Glutamatergic neuron (in vitro differentiated cells): ENCODE data around the gene GPC6. TPM values are rescaled to one million over a fixed set of nuclear protein-coding genes. Genes with fewer than 3 reads are reported as not detected.

Experiments used
- DNase-seq: peaks from one replicate; pipeline ENCODE4 v3.0.0; 2022
- H3K27ac Mint-ChIP-seq: one replicate; pipeline ENCODE4 v1.8.0; 2020; ENCODE audit warnings: mild to moderate bottlenecking, mixed read lengths, inconsistent platforms; ENCODE audit not compliant: unreplicated experiment
- H3K27me3 Mint-ChIP-seq: one replicate; pipeline ENCODE4 v1.8.0; 2020; ENCODE audit warnings: mild to moderate bottlenecking, moderate library complexity, mixed read lengths, inconsistent platforms; ENCODE audit not compliant: unreplicated experiment
- H3K36me3 Mint-ChIP-seq: one replicate; pipeline ENCODE4 v1.8.0; 2020; ENCODE audit warnings: mild to moderate bottlenecking, mixed read lengths, inconsistent platforms; ENCODE audit not compliant: unreplicated experiment
- H3K4me1 Mint-ChIP-seq: one replicate; pipeline ENCODE4 v1.8.0; 2020; ENCODE audit warnings: mild to moderate bottlenecking, low read depth, mixed read lengths, inconsistent platforms; ENCODE audit not compliant: unreplicated experiment
- H3K4me3 Mint-ChIP-seq: one replicate; pipeline ENCODE4 v1.8.0; 2020; ENCODE audit warnings: mild to moderate bottlenecking, mixed read lengths, inconsistent platforms; ENCODE audit not compliant: unreplicated experiment
- H3K9me3 Mint-ChIP-seq: one replicate; pipeline ENCODE4 v1.8.0; 2020; ENCODE audit warnings: mild to moderate bottlenecking, moderate library complexity, mixed read lengths, inconsistent platforms; ENCODE audit not compliant: unreplicated experiment
- total RNA-seq: library from RNA; stranded (reverse); fragmentation: NEBNext Ultra II Directional; extraction: Animal tissue kit (Norgen Biotek cat#: 25700); gene quantifications from one replicate; pipeline ENCODE4 v1.2.1, GENCODE V29; 2021; ENCODE audit not compliant: unreplicated experiment
- TF ChIP-seq, protein P1 (sequence below): fragments of 200-600 bp; sonication (generic); IDR thresholded peaks from one replicate; pipeline ENCODE4 v1.5.0; 2021; ENCODE audit not compliant: partially characterized antibody, unreplicated experiment

Gene GPC6
- total RNA-seq, 1 donor from 2014 or later: 11.8 TPM

DNA sequence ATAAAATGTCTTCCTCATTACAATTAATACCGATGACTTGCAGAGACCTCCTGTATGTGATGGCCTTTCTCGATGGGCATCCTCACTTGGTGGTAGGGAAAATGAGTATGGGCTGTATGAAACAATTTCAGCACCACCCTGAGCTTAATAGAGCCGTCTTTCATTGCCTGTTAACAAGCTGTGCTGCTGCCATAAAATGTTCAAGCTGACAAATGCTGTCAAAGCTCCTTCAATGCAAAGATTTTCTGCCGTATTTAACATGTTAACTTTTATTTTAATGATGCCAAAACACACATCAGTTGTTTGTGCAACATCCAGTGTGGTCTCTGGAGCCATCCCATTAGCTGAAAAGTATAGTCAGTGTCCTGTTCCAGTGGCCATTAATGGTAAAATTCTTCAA, 110.1 kb downstream of the GPC6 start:
- no peak overlapping the region for H3K4me3 Mint-ChIP-seq
- no peak for DNase-seq
- TF ChIP-seq, protein P1, sequence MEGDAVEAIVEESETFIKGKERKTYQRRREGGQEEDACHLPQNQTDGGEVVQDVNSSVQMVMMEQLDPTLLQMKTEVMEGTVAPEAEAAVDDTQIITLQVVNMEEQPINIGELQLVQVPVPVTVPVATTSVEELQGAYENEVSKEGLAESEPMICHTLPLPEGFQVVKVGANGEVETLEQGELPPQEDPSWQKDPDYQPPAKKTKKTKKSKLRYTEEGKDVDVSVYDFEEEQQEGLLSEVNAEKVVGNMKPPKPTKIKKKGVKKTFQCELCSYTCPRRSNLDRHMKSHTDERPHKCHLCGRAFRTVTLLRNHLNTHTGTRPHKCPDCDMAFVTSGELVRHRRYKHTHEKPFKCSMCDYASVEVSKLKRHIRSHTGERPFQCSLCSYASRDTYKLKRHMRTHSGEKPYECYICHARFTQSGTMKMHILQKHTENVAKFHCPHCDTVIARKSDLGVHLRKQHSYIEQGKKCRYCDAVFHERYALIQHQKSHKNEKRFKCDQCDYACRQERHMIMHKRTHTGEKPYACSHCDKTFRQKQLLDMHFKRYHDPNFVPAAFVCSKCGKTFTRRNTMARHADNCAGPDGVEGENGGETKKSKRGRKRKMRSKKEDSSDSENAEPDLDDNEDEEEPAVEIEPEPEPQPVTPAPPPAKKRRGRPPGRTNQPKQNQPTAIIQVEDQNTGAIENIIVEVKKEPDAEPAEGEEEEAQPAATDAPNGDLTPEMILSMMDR: no peak
- H3K4me1 Mint-ChIP-seq: peaks cover 8% of the 10 kb centered on the region
- peaks cover 4% of the 10 kb centered on the region for H3K9me3 Mint-ChIP-seq
- peaks cover 9% of the 10 kb centered on the region for H3K36me3 Mint-ChIP-seq
- H3K27me3 Mint-ChIP-seq: no peaks in the 10 kb centered on the region
- no peak overlapping the region for H3K27ac Mint-ChIP-seq

DNA sequence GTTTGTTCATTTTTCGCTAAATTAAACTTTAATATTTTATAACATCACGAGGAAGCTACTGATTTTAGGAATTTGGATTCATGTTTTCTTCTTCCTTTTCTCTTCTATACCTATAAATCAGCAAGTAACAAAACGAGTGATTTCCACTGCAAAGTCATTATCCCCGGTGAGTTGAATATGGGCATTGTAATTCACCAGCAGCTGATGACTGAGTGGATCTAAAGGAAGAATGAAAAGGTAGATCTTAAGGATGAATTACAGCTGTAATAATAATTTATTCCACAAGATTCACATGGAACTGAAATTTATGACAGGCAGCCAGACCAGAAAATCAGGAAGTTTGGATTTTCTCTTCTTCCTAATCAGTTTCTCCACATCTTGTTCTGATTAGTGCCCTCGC, 111.4 kb downstream of the GPC6 start:
- no peak for DNase-seq
- peaks cover 9% of the 10 kb centered on the region for H3K36me3 Mint-ChIP-seq
- no peak overlapping the region for H3K4me3 Mint-ChIP-seq
- peaks cover 4% of the 10 kb centered on the region for H3K9me3 Mint-ChIP-seq
- H3K27ac Mint-ChIP-seq: no peak overlapping the region
- TF ChIP-seq, protein P1: no peak
- H3K27me3 Mint-ChIP-seq: no peaks in the 10 kb centered on the region
- H3K4me1 Mint-ChIP-seq: peaks cover 8% of the 10 kb centered on the region

DNA sequence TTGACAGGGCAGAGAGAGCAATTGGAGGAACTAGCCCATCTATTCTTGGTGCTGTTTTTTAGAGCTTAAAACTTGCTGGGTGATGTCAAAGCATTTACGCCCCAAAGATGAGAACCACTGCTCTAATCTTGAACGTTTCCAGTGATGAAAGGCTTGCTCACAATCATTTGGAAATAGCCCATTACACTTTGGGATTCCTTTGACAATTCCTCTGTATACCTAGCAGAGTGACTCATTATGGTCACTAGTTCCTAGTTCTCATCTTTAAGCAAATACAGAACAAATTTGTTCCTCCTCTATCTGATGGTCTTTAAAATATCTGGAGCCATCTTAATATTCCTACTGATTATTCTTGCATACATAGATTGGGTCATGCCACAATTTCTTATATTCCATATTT, 112.3 kb downstream of the GPC6 start:
- Mint-ChIP-seq H3K4me3 (no peak overlapping the region), H3K36me3 (peaks cover 9% of the 10 kb centered on the region), H3K27me3 (no peaks in the 10 kb centered on the region), H3K27ac (no peak overlapping the region), H3K4me1 (peaks cover 8% of the 10 kb centered on the region), H3K9me3 (peaks cover 4% of the 10 kb centered on the region)
- DNase-seq: no peak
- TF ChIP-seq, protein P1: no peak

DNA sequence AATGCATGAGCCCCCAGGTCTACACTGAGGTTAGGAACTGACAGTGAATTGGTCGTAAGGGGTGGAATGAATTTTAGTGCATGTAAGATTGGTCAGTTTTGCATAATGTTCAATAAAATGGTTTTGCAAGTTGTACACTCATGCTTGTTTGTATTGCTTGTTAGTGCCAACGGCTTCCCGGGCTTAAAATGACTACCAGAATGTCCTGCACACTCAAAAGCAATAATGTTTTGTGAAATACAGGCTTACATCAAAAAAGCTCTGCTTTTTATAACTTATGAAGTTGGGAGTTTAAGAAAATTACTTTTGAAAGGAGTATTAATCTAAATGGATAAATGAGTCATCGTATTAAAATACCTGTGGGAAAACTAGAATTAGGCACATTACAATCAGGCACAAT, 112.9 kb downstream of the GPC6 start:
- peaks cover 9% of the 10 kb centered on the region for H3K36me3 Mint-ChIP-seq
- TF ChIP-seq, protein P1: no peak
- H3K4me3 Mint-ChIP-seq: no peak overlapping the region
- H3K4me1 Mint-ChIP-seq: peaks cover 10% of the 10 kb centered on the region
- H3K27ac Mint-ChIP-seq: no peak overlapping the region
- H3K9me3 Mint-ChIP-seq: peaks cover 4% of the 10 kb centered on the region
- DNase-seq: no peak
- H3K27me3 Mint-ChIP-seq: no peaks in the 10 kb centered on the region

DNA sequence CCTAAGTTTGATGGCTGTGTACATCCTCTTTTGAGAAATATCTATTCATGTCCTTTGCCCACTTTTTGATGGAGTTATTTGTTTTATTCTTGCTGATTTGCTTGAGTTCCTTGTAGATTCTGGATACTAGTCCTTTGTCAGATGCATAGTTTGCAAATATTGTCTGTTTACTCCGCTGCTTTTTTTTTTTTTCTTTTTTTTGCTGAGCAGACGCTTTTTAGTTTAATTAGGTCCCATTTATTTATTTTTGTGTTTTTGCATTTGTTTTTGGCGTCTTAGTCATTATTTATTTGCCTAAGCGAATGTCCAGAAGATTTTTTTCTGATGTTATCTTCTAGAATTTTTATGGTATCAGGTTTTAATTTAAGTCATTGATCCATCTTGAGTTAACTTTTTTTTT, 114.9 kb downstream of the GPC6 start:
- Mint-ChIP-seq H3K9me3 (peaks cover 4% of the 10 kb centered on the region), H3K4me1 (peaks cover 11% of the 10 kb centered on the region), H3K27ac (no peak overlapping the region), H3K27me3 (no peaks in the 10 kb centered on the region), H3K4me3 (no peak overlapping the region), H3K36me3 (peaks cover 5% of the 10 kb centered on the region)
- TF ChIP-seq, protein P1: no peak
- no peak for DNase-seq
